ENCODE measurements around the gene TIMM22. TPM values are rescaled to one million over a fixed set of nuclear protein-coding genes. Genes with fewer than 3 reads are reported as not detected.

Gene TIMM22
- total and polyA plus RNA-seq, 2 donors (not counting 1 experiment from before 2014, with no cell fraction given), result 4.1 to 9.5 TPM

DNA sequence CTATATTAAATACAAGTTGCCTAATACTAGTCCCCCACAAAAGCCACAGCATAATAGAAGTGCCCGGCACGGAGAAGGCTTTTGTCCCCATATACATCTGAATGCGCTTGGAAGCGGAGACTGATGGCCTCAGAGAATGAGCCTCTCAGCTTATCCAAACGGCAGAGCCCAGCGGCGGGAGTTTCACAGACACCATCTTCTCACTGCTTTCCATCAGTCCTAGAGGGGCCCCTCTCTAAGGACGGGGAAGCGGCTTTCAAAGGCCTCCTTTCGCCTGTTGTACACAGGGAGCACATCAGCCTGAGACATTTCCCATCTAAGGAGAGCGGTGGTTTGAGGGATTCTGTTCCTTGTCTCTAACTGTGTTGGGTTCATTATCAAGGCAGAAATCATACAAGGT, 34.3 kb upstream of the TIMM22 start:
- H3K79me2 ChIP-seq (ENCODE audit: control insufficient read depth, insufficient read depth, low read length), result no peaks in the 10 kb centered on the region
- no peaks in the 10 kb centered on the region for H3K4me1 ChIP-seq (ENCODE audit: control insufficient read depth in 2 of 2, insufficient read depth in 2 of 2, low read length in 2 of 2)
- intact Hi-C loops (cut with micrococcal nuclease), result no loop called here
- ATAC-seq (ENCODE audit: low read depth), result no peak
- no peaks in the 10 kb centered on the region for H3K4me1 Mint-ChIP-seq
- ChIA-PET POLR2A (no interaction called here), CTCF (no interaction called here)
- H3K9me3 Mint-ChIP-seq (ENCODE audit: insufficient read depth), result no peaks in the 10 kb centered on the region
- no peak overlapping the region for H3K27ac Mint-ChIP-seq
- 84% methylated on average over 9 of the region's 11 CpGs for WGBS (ENCODE audit: insufficient coverage)
- DNase-seq, result no peak
- no peak overlapping the region for H3K4me3 Mint-ChIP-seq
- no peak overlapping the region for H2AFZ ChIP-seq (ENCODE audit: insufficient read depth, low read depth, low read length, poor library complexity, severe bottlenecking)
- H4K20me1 ChIP-seq (ENCODE audit: control insufficient read depth, insufficient read depth, low read length, poor library complexity, severe bottlenecking), result no peaks in the 10 kb centered on the region
- H3K27me3 Mint-ChIP-seq, result peaks cover 21% of the 10 kb centered on the region
- no peak overlapping the region for H3K4me2 ChIP-seq (replicated peaks; ENCODE audit: low read depth, low read length, poor library complexity, severe bottlenecking)
- H3K9me3 ChIP-seq (ENCODE audit: control extremely low read depth in 1 of 3, control insufficient read depth in 2 of 3, insufficient read depth in 1 of 3, low read length in 2 of 3), result no peaks in the 10 kb centered on the region
- no peak overlapping the region for H3K4me3 ChIP-seq (ENCODE audit: control extremely low read depth in 1 of 5, extremely low read depth in 1 of 5, insufficient read depth in 1 of 5, low read depth in 2 of 5, low read length in 4 of 5)
- no peaks in the 10 kb centered on the region for H3K27me3 ChIP-seq (replicated peaks in 1 of 4; ENCODE audit: control extremely low read depth in 1 of 4, control insufficient read depth in 3 of 4, insufficient read depth in 4 of 4, low read length in 3 of 4)
- no peak overlapping the region for H3K9ac ChIP-seq (ENCODE audit: low read length)
- TF ChIP-seq, protein P1, sequence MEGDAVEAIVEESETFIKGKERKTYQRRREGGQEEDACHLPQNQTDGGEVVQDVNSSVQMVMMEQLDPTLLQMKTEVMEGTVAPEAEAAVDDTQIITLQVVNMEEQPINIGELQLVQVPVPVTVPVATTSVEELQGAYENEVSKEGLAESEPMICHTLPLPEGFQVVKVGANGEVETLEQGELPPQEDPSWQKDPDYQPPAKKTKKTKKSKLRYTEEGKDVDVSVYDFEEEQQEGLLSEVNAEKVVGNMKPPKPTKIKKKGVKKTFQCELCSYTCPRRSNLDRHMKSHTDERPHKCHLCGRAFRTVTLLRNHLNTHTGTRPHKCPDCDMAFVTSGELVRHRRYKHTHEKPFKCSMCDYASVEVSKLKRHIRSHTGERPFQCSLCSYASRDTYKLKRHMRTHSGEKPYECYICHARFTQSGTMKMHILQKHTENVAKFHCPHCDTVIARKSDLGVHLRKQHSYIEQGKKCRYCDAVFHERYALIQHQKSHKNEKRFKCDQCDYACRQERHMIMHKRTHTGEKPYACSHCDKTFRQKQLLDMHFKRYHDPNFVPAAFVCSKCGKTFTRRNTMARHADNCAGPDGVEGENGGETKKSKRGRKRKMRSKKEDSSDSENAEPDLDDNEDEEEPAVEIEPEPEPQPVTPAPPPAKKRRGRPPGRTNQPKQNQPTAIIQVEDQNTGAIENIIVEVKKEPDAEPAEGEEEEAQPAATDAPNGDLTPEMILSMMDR (IDR thresholded peaks at IDR 0.05), result no peak
- TF ChIP-seq EZH2 (IDR thresholded peaks at IDR 0.05; ENCODE audit: borderline replicate concordance, insufficient read depth, low read depth, low read length, poor library complexity, severe bottlenecking), result no peak
- no peaks in the 10 kb centered on the region for H3K36me3 ChIP-seq (replicated peaks in 1 of 2; ENCODE audit: control extremely low read depth in 1 of 2, control insufficient read depth in 1 of 2, extremely low read depth in 1 of 2, insufficient read depth in 2 of 2, low read length in 1 of 2)
- H3K27ac ChIP-seq (ENCODE audit: low read length in 2 of 2), result no peak overlapping the region

DNA sequence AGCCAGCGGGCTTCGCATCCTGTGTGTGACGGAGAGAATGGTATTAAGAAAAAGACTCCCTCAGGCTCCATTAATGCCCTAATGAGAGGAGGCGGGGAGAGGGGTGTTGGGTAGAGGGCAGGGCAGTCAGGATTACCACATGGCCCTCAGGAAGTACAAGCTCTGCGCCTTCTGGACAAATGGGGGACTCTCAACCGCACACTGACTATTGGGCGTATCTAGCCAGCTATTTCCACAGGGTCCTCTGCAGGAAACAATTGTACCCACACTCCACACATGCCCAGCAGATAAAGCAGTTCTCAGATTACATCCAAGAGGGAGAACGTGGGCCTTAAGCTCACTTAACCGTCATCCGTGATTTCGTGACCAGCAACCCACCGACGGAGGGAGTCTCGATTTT, 32.1 kb upstream of the TIMM22 start:
- ATAC-seq (ENCODE audit: low read depth), result no peak
- Mint-ChIP-seq H3K9me3 (ENCODE audit: insufficient read depth) (no peaks in the 10 kb centered on the region), H3K27ac (no peak overlapping the region), H3K4me1 (no peaks in the 10 kb centered on the region), H3K4me3 (no peak overlapping the region), H3K27me3 (peaks cover 32% of the 10 kb centered on the region)
- Histone ChIP-seq H3K4me3 (ENCODE audit: control extremely low read depth in 1 of 5, extremely low read depth in 1 of 5, insufficient read depth in 1 of 5, low read depth in 2 of 5, low read length in 4 of 5) (no peak overlapping the region), H3K9ac (ENCODE audit: low read length) (no peak overlapping the region), H3K4me2 (replicated peaks; ENCODE audit: low read depth, low read length, poor library complexity, severe bottlenecking) (no peak overlapping the region), H3K4me1 (ENCODE audit: control insufficient read depth in 2 of 2, insufficient read depth in 2 of 2, low read length in 2 of 2) (no peaks in the 10 kb centered on the region), H3K27ac (ENCODE audit: low read length in 2 of 2) (no peak overlapping the region), H2AFZ (ENCODE audit: insufficient read depth, low read depth, low read length, poor library complexity, severe bottlenecking) (no peak overlapping the region), H3K9me3 (ENCODE audit: control extremely low read depth in 1 of 3, control insufficient read depth in 2 of 3, insufficient read depth in 1 of 3, low read length in 2 of 3) (no peaks in the 10 kb centered on the region), H4K20me1 (ENCODE audit: control insufficient read depth, insufficient read depth, low read length, poor library complexity, severe bottlenecking) (no peaks in the 10 kb centered on the region), H3K79me2 (ENCODE audit: control insufficient read depth, insufficient read depth, low read length) (no peaks in the 10 kb centered on the region), H3K36me3 (replicated peaks in 1 of 2; ENCODE audit: control extremely low read depth in 1 of 2, control insufficient read depth in 1 of 2, extremely low read depth in 1 of 2, insufficient read depth in 2 of 2, low read length in 1 of 2) (no peaks in the 10 kb centered on the region), H3K27me3 (replicated peaks in 1 of 4; ENCODE audit: control extremely low read depth in 1 of 4, control insufficient read depth in 3 of 4, insufficient read depth in 4 of 4, low read length in 3 of 4) (peaks cover 0 to 6% (median 0%) of the 10 kb centered on the region in 4 experiments)
- intact Hi-C loops (cut with micrococcal nuclease), result no loop called here
- DNase-seq, result no peak
- ChIA-PET CTCF (no interaction called here), POLR2A (no interaction called here)
- WGBS (ENCODE audit: insufficient coverage), result 68% methylated on average over 9 of the region's 14 CpGs
- TF ChIP-seq EZH2 (IDR thresholded peaks at IDR 0.05; ENCODE audit: borderline replicate concordance, insufficient read depth, low read depth, low read length, poor library complexity, severe bottlenecking), result no peak
- TF ChIP-seq, protein P1 (IDR thresholded peaks at IDR 0.05), result no peak
